ENCODE results near the gene NHS. TPM values are rescaled to one million over a fixed set of nuclear protein-coding genes. Genes with fewer than 3 reads are reported as not detected.

NHS gene
- total and polyA plus RNA-seq, 2 of the 4 experiments (the other 2 are of a cell fraction): 0.36 to 0.90 TPM

DNA sequence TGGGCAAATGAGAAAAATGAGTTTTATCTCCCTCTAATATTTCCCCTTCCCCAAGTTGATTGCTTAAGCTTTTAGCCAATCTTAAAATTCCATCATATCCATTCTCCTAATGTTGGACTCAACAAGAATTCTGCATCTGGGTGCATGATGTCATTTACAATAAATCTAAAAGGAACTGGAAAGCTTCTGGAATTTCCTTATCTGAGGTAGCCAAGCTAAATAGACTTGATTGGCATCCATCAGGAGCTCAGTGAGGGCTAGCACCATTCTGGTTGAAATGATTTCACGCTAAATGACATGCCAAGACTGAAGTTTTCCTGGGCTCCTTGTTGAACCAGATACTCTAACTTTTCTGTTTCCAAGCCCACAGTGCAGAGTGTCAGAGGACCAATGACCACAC is 252.0 kb downstream of the NHS start:
- H3K9ac ChIP-seq (ENCODE audit: low read depth, low read length): no peak overlapping the region
- H3K36me3 ChIP-seq (ENCODE audit: control insufficient read depth, insufficient read depth, low read length): no peaks in the 10 kb centered on the region
- H4K20me1 ChIP-seq (ENCODE audit: insufficient read depth, low read length): no peaks in the 10 kb centered on the region
- no peak overlapping the region for H2BK20ac ChIP-seq (ENCODE audit: low read depth, low read length)
- no peak overlapping the region for H3K27ac ChIP-seq (ENCODE audit: insufficient read depth, low read length)
- ChIA-PET POLR2A (ENCODE audit: unreplicated experiment) (no interaction called here), CTCF (no interaction called here)
- intact Hi-C loops (cut with micrococcal nuclease): no loop called here
- H2BK5ac ChIP-seq (ENCODE audit: low read depth, low read length, poor library complexity, severe bottlenecking): no peak overlapping the region
- no peak overlapping the region for H4K8ac ChIP-seq (ENCODE audit: low read depth in 2 of 2, low read length in 2 of 2)
- H3K9me3 ChIP-seq (ENCODE audit: control insufficient read depth, insufficient read depth, low read length): no peaks in the 10 kb centered on the region; the same call in 1 of the 2 replicates
- no peak overlapping the region for H2BK120ac ChIP-seq (ENCODE audit: low read depth, low read length)
- BruUV-seq (replicated peaks): no TSS peak
- no peak overlapping the region for H3K4ac ChIP-seq (ENCODE audit: low read depth, low read length)
- no peak for ATAC-seq (ENCODE audit: low read depth)
- H4K5ac ChIP-seq (ENCODE audit: low read depth, low read length): no peak overlapping the region
- no peaks in the 10 kb centered on the region for H3K4me1 ChIP-seq (ENCODE audit: control insufficient read depth, insufficient read depth, low read length)
- no peak overlapping the region for H3K4me3 ChIP-seq (ENCODE audit: insufficient read depth, low read depth, low read length)
- H3K23ac ChIP-seq (ENCODE audit: low read depth, low read length): no peak overlapping the region
- no CpG with 5 or more reads among the region's 1 CpG for WGBS, 2 experiments (ENCODE audit: extremely low coverage in 2 of 2, insufficient read length in 1 of 2)
- H2BK15ac ChIP-seq (ENCODE audit: low read depth, low read length): no peak overlapping the region
- H3K18ac ChIP-seq (ENCODE audit: low read depth, low read length): no peak overlapping the region
- TF ChIP-seq RFX5 (IDR thresholded peaks at IDR 0.05; ENCODE audit: low read depth, low read length): no peak
- TF ChIP-seq CEBPB (IDR thresholded peaks at IDR 0.05; ENCODE audit: low read depth, low read length): no peak
- TF ChIP-seq, protein P1, sequence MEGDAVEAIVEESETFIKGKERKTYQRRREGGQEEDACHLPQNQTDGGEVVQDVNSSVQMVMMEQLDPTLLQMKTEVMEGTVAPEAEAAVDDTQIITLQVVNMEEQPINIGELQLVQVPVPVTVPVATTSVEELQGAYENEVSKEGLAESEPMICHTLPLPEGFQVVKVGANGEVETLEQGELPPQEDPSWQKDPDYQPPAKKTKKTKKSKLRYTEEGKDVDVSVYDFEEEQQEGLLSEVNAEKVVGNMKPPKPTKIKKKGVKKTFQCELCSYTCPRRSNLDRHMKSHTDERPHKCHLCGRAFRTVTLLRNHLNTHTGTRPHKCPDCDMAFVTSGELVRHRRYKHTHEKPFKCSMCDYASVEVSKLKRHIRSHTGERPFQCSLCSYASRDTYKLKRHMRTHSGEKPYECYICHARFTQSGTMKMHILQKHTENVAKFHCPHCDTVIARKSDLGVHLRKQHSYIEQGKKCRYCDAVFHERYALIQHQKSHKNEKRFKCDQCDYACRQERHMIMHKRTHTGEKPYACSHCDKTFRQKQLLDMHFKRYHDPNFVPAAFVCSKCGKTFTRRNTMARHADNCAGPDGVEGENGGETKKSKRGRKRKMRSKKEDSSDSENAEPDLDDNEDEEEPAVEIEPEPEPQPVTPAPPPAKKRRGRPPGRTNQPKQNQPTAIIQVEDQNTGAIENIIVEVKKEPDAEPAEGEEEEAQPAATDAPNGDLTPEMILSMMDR (conservative IDR thresholded peaks at IDR 0.05; ENCODE audit: low read depth, low read length): no peak
- TF ChIP-seq RAD21 (IDR thresholded peaks at IDR 0.05; ENCODE audit: low read length): no peak
- no peak for TF ChIP-seq RCOR1 (IDR thresholded peaks at IDR 0.05; ENCODE audit: insufficient replicate concordance, low read length)
- dilution Hi-C loops (cut with HindIII; ENCODE audit: low sequenced_read_pairs, unreplicated experiment): no loop called here
- no peak overlapping the region for H3K14ac ChIP-seq (replicated peaks; ENCODE audit: low read depth, low read length)
- H2AFZ ChIP-seq (replicated peaks; ENCODE audit: low read length, poor library complexity): no peak overlapping the region
- H2AK9ac ChIP-seq (replicated peaks; ENCODE audit: low read depth, low read length, poor library complexity): no peak overlapping the region
- H4K91ac ChIP-seq (ENCODE audit: insufficient read depth, low read depth, low read length): no peak overlapping the region
- no peak overlapping the region for H3K4me2 ChIP-seq (ENCODE audit: low read depth, low read length)
- no peak overlapping the region for H2AK5ac ChIP-seq (ENCODE audit: low read depth, low read length)
- peaks cover 2% of the 10 kb centered on the region for H3K27me3 ChIP-seq (ENCODE audit: control insufficient read depth, insufficient read depth, low read length)
- no peak overlapping the region for H3K56ac ChIP-seq (ENCODE audit: extremely low read depth, insufficient read depth, low read length)
- no peak for DNase-seq
- in situ Hi-C loops (cut with MboI; ENCODE audit: low sequenced_read_pairs): no loop called here
- no peaks in the 10 kb centered on the region for H3K79me1 ChIP-seq (ENCODE audit: low read depth in 1 of 2, low read length in 2 of 2)
- no peaks in the 10 kb centered on the region; the same call in 1 of the 2 replicates for H3K9me1 ChIP-seq (ENCODE audit: insufficient read depth, low read length)
